Fibroblast of the aortic adventitia (primary cell): ENCODE measurements around the gene ARL14. TPM values are rescaled to one million over a fixed set of nuclear protein-coding genes. Genes with fewer than 3 reads are reported as not detected.

Source experiments
- DNase-seq: peaks from one replicate; pipeline ENCODE4 v3.0.0-alpha.2; 2010; ENCODE audit warnings: low read depth
- H3K4me3 ChIP-seq: 2 replicates; pipeline ENCODE4 v1.5.1; 2011; ENCODE audit warnings: low read depth, mild to moderate bottlenecking, control low read depth, low read length, moderate library complexity
- CTCF ChIP-seq: IDR thresholded peaks from 2 replicates; pipeline ENCODE4 v1.5.1; 2011; ENCODE audit warnings: mild to moderate bottlenecking, low read length, control low read depth, inconsistent platforms; ENCODE audit not compliant: insufficient read depth
- total RNA-seq: library from RNA; depleted of rRNA; stranded (reverse); fragments of >200 nt; gene quantifications from 2 replicates; pipeline ENCODE4 v1.2.3, GENCODE V29; 2012; ENCODE audit warnings: low replicate concordance

ARL14 gene
- total RNA-seq, 1 donor: not detected

DNA sequence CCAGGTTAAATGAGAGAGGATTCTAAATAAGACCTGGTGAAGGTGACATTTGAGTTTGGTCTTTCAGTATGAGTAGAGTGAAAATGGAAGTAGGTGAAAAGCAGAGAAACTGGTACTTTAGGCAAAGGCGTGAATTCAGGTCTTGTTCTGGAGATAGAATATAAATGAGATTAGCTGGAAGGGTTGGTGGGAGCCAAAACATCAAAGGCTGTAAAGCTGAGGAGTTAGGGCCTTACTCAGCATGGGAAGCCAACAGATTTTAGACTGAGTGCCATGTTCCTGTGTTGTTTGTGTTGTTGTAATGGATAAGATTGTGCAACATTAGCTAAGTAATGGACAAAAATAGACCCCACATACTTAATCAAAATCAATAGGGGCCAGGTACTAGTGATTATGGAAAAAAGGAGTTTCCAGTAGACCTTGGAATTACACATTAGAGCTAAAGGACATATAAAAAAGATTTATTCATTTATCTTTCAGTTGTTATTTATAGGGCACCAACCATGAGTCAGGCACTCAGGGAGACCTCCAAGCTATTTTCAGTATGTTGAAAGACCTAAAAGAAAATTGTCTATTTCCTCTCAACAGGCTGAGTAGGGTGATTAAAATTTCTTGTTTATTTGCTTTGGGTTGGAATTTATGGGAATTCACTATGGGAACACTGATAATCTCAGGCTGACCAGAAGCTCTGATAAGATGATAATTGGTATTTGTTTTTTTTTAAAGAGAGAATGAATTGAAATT, 20.8 kb downstream of the ARL14 start:
- H3K4me3 ChIP-seq: no peak overlapping the region
- TF ChIP-seq CTCF: no peak
- DNase-seq: peak; percentile 61

GRCh38 chr3:160698599-160699195, 21.7 kb downstream of the ARL14 start:
- TF ChIP-seq CTCF: no peak
- no peak for DNase-seq

GRCh38 chr3:160701490-160701889, 24.5 kb downstream of the ARL14 start:
- TF ChIP-seq CTCF: no peak
- no peak for DNase-seq

More at GRCh38 chr3:160698599-160699195, 21.7 kb downstream of the ARL14 start:
- H3K4me3 ChIP-seq: no peak overlapping the region

DNA sequence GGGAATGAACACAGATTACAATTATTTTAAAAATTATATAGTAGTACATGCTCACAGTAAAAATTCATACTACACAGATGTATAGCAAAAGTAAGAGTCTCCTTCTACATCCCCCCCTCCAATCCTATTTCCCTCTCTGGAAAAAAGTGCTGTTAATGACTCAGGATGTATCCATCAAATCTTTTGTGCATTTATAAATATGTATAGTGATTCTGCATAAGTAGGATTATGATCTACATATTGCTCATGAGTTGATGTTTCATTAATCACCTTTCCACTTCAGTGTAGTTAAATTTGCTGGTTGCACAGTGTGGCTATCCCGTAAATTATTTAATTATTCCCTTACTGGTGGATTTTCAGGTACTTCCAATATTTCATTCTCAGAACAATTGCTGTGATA, 25.3 kb downstream of the ARL14 start:
- TF ChIP-seq CTCF: no peak
- no peak overlapping the region for H3K4me3 ChIP-seq
- DNase-seq: no peak

More at GRCh38 chr3:160701490-160701889, 24.5 kb downstream of the ARL14 start:
- H3K4me3 ChIP-seq: no peak overlapping the region

GRCh38 chr3:160703974-160704373, 27.0 kb downstream of the ARL14 start:
- peak; percentile 10 for DNase-seq
- TF ChIP-seq CTCF: no peak
- no peak overlapping the region for H3K4me3 ChIP-seq

- no peak overlapping the region for H3K4me3 ChIP-seq
- peak; percentile 72 for DNase-seq
- TF ChIP-seq CTCF: peak; percentile 54
Measured at GRCh38 chr3:160707187-160707794, 30.3 kb downstream of the ARL14 start.
